HepG2 (cell line): ENCODE data around the gene OR10J4. TPM values are rescaled to one million over a fixed set of nuclear protein-coding genes. Genes with fewer than 3 reads are reported as not detected.

Source experiments
- ATAC-seq: fragments of 200-7000 bp; cut with Tn5 transposase; 3 replicates; pipeline ENCODE4 v1.9.1; 2020; ENCODE audit warnings: mild to moderate bottlenecking, moderate library complexity
- BruUV-seq: library from RNA; stranded (reverse); fragments of 400-500 nt; replicated peaks from 2 replicates; lab custom pipeline; 2021; lab: Mats Ljungman, UMichigan
- CTCF ChIA-PET: fragments of 300-600 bp; formaldehyde crosslinking; extraction: SDS; loops from one replicate; lab custom pipeline; 2021; ENCODE audit warnings: low total read pairs, inconsistent platforms, low intra/inter-chr PET ratio; lab: Yijun Ruan, JAX
- POLR2A ChIA-PET: fragments of 350-600 bp; sonication (Branson Sonifier 250); formaldehyde crosslinking; loops from one replicate; lab custom pipeline; 2020; ENCODE audit warnings: antibody characterized with exemption, inconsistent platforms; lab: Yijun Ruan, JAX
- DNase-seq: peaks from one replicate; pipeline ENCODE4 v3.0.0-alpha.2; 2015; ENCODE audit warnings: low spot score
- FAIRE-seq: peaks from 3 replicates; lab custom pipeline; 2011; peaks lifted over from hg19 to GRCh38; lab: Jason Lieb, UNC
- H2AFZ ChIP-seq: one replicate; pipeline ENCODE4 v1.6.1; 2011; ENCODE audit warnings: low read length, inconsistent platforms
- H3K27ac ChIP-seq: fragments of 300-600 bp; 3 replicates; pipeline ENCODE4 v1.8.0; 2011; ENCODE audit warnings: mixed run types, mild to moderate bottlenecking, mixed read lengths, low read length, inconsistent platforms; ENCODE audit not compliant: insufficient read depth; ENCODE audit errors: extremely low read length
- H3K27me3 ChIP-seq, 2 experiments: fragments of 200-600 bp in 1 of 2; 2 replicates in 1 of 2; 3 replicates in 1 of 2; pipeline versions ENCODE4 v1.6.0 to v1.8.0; 2011; ENCODE audit warnings: low read length in 2 of 2, mild to moderate bottlenecking in 2 of 2, moderate library complexity in 2 of 2, inconsistent platforms in 1 of 2; ENCODE audit not compliant: insufficient read depth in 2 of 2, control insufficient read depth in 1 of 2
- H3K36me3 ChIP-seq, 2 experiments: fragments of 200-600 bp in 1 of 2; replicated peaks in 1 of 2; 2 replicates in 1 of 2; 3 replicates in 1 of 2; pipeline versions ENCODE4 v1.5.1 to v1.8.0; 2011; ENCODE audit warnings: low read length in 2 of 2, inconsistent platforms in 1 of 2; ENCODE audit not compliant: insufficient read depth in 2 of 2, control insufficient read depth in 1 of 2
- H3K4me1 ChIP-seq: 2 replicates; pipeline ENCODE4 v1.5.1; 2012; ENCODE audit warnings: low read length, inconsistent platforms; ENCODE audit not compliant: insufficient read depth
- H3K4me2 ChIP-seq: 2 replicates; pipeline ENCODE4 v1.6.0; 2011; ENCODE audit warnings: low read depth, low read length, inconsistent platforms
- H3K4me3 ChIP-seq, 3 experiments: fragments of 200-600 bp in 1 of 3; sonication (generic), shearing (Covaris generic) in 1 of 3; replicated peaks in 1 of 3; 2 replicates each; pipeline ENCODE4 v1.5.1; 2011 to 2016; ENCODE audit warnings: low read length in 3 of 3, inconsistent platforms in 2 of 3, low read depth in 2 of 3, mild to moderate bottlenecking in 2 of 3, control low read depth in 1 of 3, mixed read lengths in 1 of 3; ENCODE audit not compliant: insufficient read depth in 1 of 3
- H3K79me2 ChIP-seq: one replicate; pipeline ENCODE4 v1.6.1; 2011; ENCODE audit warnings: low read length, inconsistent platforms; ENCODE audit not compliant: insufficient read depth
- H3K9ac ChIP-seq: 2 replicates; pipeline ENCODE4 v1.6.0; 2011; ENCODE audit warnings: mild to moderate bottlenecking, low read depth, low read length, inconsistent platforms; ENCODE audit not compliant: insufficient read depth
- H3K9me3 ChIP-seq: 2 replicates; pipeline ENCODE4 v1.5.1; 2012; ENCODE audit warnings: mild to moderate bottlenecking, low read length
- H4K20me1 ChIP-seq: 2 replicates; pipeline ENCODE4 v1.6.0; 2011; ENCODE audit warnings: inconsistent platforms, mild to moderate bottlenecking, low read length, moderate library complexity; ENCODE audit not compliant: insufficient read depth
- AGO2 ChIP-seq: fragments of 200-400 bp; formaldehyde crosslinking; optimal IDR thresholded peaks from 2 replicates; pipeline ENCODE3; 2017; ENCODE audit warnings: mild to moderate bottlenecking, low read depth, low read length, moderate library complexity
- ATF2 ChIP-seq: sonication (generic); formaldehyde crosslinking; IDR thresholded peaks from 2 replicates; pipeline ENCODE4 v1.4.0; 2020; ENCODE audit warnings: missing genetic modification reagents
- FIP1L1 ChIP-seq: fragments of 200-400 bp; formaldehyde crosslinking; IDR thresholded peaks from 2 replicates; pipeline ENCODE4 v1.6.1; 2018; ENCODE audit warnings: low read depth, mild to moderate bottlenecking, low read length, moderate library complexity, borderline replicate concordance; ENCODE audit not compliant: insufficient read depth
- FLYWCH1 ChIP-seq: sonication (generic); formaldehyde crosslinking; IDR thresholded peaks from 2 replicates; pipeline ENCODE4 v1.8.1; 2023; ENCODE audit warnings: mild to moderate bottlenecking, missing genetic modification reagents
- JUND ChIP-seq: sonication (generic); formaldehyde crosslinking; IDR thresholded peaks from 2 replicates; pipeline ENCODE4 v1.8.0; 2022; ENCODE audit warnings: mild to moderate bottlenecking, missing genetic modification reagents
- LBX2 ChIP-seq: sonication (generic); formaldehyde crosslinking; IDR thresholded peaks from 2 replicates; pipeline ENCODE4 v1.5.0; 2020; ENCODE audit warnings: missing genetic modification reagents, mild to moderate bottlenecking, borderline replicate concordance
- MAFF ChIP-seq: IDR thresholded peaks from 2 replicates; pipeline ENCODE4 v1.6.1; 2011; ENCODE audit warnings: low read depth, low read length, improper control_type of control experiment
- MXD3 ChIP-seq: IDR thresholded peaks from 2 replicates; pipeline ENCODE4 v1.6.1; 2016; ENCODE audit warnings: mild to moderate bottlenecking, missing biosample characterization, missing genetic modification reagents
- NFIC ChIP-seq: IDR thresholded peaks from 2 replicates; pipeline ENCODE4 v1.6.1; 2012; ENCODE audit warnings: mild to moderate bottlenecking, low read length, inconsistent platforms
- RNF2 ChIP-seq: fragments of 450-650 bp; conservative IDR thresholded peaks from 2 replicates; pipeline ENCODE4 v1.6.1; 2016; ENCODE audit warnings: low read depth
- SRSF9 ChIP-seq: fragments of 200-400 bp; formaldehyde crosslinking; IDR thresholded peaks from 2 replicates; pipeline ENCODE4 v1.6.1; 2018; ENCODE audit warnings: borderline replicate concordance, mild to moderate bottlenecking, low read depth, low read length; ENCODE audit not compliant: insufficient read depth, poor library complexity, severe bottlenecking
- ZBTB1 ChIP-seq: sonication (generic); formaldehyde crosslinking; IDR thresholded peaks from 2 replicates; pipeline ENCODE4 v1.4.0; 2020; ENCODE audit warnings: missing genetic modification reagents, borderline replicate concordance
- ZFYVE20 ChIP-seq: sonication (generic); formaldehyde crosslinking; IDR thresholded peaks from 2 replicates; pipeline ENCODE4 v1.8.0; 2023; ENCODE audit warnings: low read depth, mild to moderate bottlenecking, moderate library complexity, missing genetic modification reagents, borderline replicate concordance
- ZNF20 ChIP-seq: sonication (generic); formaldehyde crosslinking; IDR thresholded peaks from 2 replicates; pipeline ENCODE4 v1.4.0; 2020; ENCODE audit warnings: mild to moderate bottlenecking, moderate library complexity, missing genetic modification reagents
- ZNF468 ChIP-seq: sonication (generic); formaldehyde crosslinking; IDR thresholded peaks from 2 replicates; pipeline ENCODE4 v1.8.0; 2022; ENCODE audit warnings: mild to moderate bottlenecking, moderate library complexity, missing genetic modification reagents
- ZNF484 ChIP-seq: sonication (generic); formaldehyde crosslinking; IDR thresholded peaks from 2 replicates; pipeline ENCODE4 v1.5.1; 2020; ENCODE audit warnings: mild to moderate bottlenecking, low read depth, missing genetic modification reagents, borderline replicate concordance
- ZNF704 ChIP-seq: sonication (generic); formaldehyde crosslinking; IDR thresholded peaks from 2 replicates; pipeline ENCODE4 v1.8.1; 2023; ENCODE audit warnings: mild to moderate bottlenecking, inconsistent platforms, moderate library complexity, missing genetic modification reagents, borderline replicate concordance
- ZNF780A ChIP-seq: sonication (generic); formaldehyde crosslinking; IDR thresholded peaks from 2 replicates; pipeline ENCODE4 v1.8.0; 2022; ENCODE audit warnings: mild to moderate bottlenecking, missing genetic modification reagents, moderate library complexity
- ZXDC ChIP-seq: sonication (generic); formaldehyde crosslinking; IDR thresholded peaks from 2 replicates; pipeline ENCODE4 v1.5.0; 2020; ENCODE audit warnings: mild to moderate bottlenecking, missing genetic modification reagents
- in situ Hi-C: cut with HindIII; loops from 2 replicates; pipeline ENCODE4 v1.10.0; 2017; ENCODE audit warnings: low pct_unique_long_range_greater_than_20kb; ENCODE audit not compliant: extremely low pct_ligation_motif_present
- intact Hi-C: fragments of 100-400 bp; cut with micrococcal nuclease; formaldehyde crosslinking; loops from one replicate; pipeline ENCODE4 v1.10.0; 2022; ENCODE audit not compliant: unreplicated experiment
- polyA plus RNA-seq, 8 experiments: library from polyadenylated mRNA; depleted of rRNA in 3 of 8; stranded (reverse) in 7 of 8; unstranded in 1 of 8; fragments of >200 nt; fragmentation: Illumina TruSeq in 4 of 8; extraction: Trizol in 4 of 8; gene quantifications; 2 replicates each; pipeline versions ENCODE4 v1.2.1 to v1.2.3, GENCODE V29; 2011 to 2016; ENCODE audit warnings: low read depth in 4 of 8, missing spikeins in 1 of 8, mixed read lengths in 1 of 8; ENCODE audit not compliant: insufficient read depth in 1 of 8
- total RNA-seq, 5 experiments: library from RNA; depleted of rRNA; stranded (reverse); fragments of >200 nt; fragmentation: Illumina TruSeq; extraction: Trizol; gene quantifications; 2 replicates each; pipeline ENCODE4 v1.2.3, GENCODE V29; 2016; ENCODE audit warnings: low read depth in 1 of 5

Gene OR10J4
- total and polyA plus RNA-seq, 2 of the 13 experiments (the other 11 are each of a cell fraction or from before 2014, with no cell fraction given), result not detected

- intact Hi-C loops, result no loop called here
- Histone ChIP-seq H4K20me1 (no peaks in the 10 kb centered on the region), H3K27ac (no peak overlapping the region), H3K36me3 (no peaks in the 10 kb centered on the region), H2AFZ (no peak overlapping the region), H3K4me2 (no peak overlapping the region), H3K4me3 (no peak overlapping the region), H3K9me3 (peaks cover 86% of the 10 kb centered on the region), H3K27me3 (no peaks in the 10 kb centered on the region), H3K4me1 (no peaks in the 10 kb centered on the region), H3K9ac (no peak overlapping the region), H3K79me2 (no peaks in the 10 kb centered on the region)
- TF ChIP-seq LBX2 (CRISPR knock-in tag), result no peak
- no peak for TF ChIP-seq AGO2
- no peak for TF ChIP-seq ZNF484
- TF ChIP-seq SRSF9, result no peak
- TF ChIP-seq ATF2, result no peak
- no peak for TF ChIP-seq ZNF780A (CRISPR knock-in tag)
- TF ChIP-seq RNF2, result no peak
- no peak for TF ChIP-seq MAFF
- TF ChIP-seq FLYWCH1 (CRISPR knock-in tag), result no peak
- TF ChIP-seq ZFYVE20 (CRISPR knock-in tag), result no peak
- no peak for TF ChIP-seq MXD3 (CRISPR knock-in tag)
- no peak for TF ChIP-seq ZXDC
- TF ChIP-seq FIP1L1, result no peak
- no peak for TF ChIP-seq ZBTB1 (CRISPR knock-in tag)
- no peak for TF ChIP-seq ZNF704 (CRISPR knock-in tag)
- no peak for TF ChIP-seq ZNF468 (CRISPR knock-in tag)
- TF ChIP-seq NFIC, result no peak
- no peak for TF ChIP-seq JUND (CRISPR knock-in tag)
- no peak for TF ChIP-seq ZNF20 (CRISPR knock-in tag)
- CTCF ChIA-PET, result no interaction called here
- DNase-seq (no peak), ATAC-seq (no peak), FAIRE-seq (no peak)
- in situ Hi-C loops, result no loop called here
- POLR2A ChIA-PET, result no interaction called here
- no TSS peak for BruUV-seq
Observed at GRCh38 chr1:159441360-159441759, 9.4 kb downstream of the OR10J4 start.
